ENCODE measurements around the gene PFKFB1.
A peak's percentile ranks its signal among the peaks of the same experiment; 100 is the strongest.

The PFKFB1 gene

DNA sequence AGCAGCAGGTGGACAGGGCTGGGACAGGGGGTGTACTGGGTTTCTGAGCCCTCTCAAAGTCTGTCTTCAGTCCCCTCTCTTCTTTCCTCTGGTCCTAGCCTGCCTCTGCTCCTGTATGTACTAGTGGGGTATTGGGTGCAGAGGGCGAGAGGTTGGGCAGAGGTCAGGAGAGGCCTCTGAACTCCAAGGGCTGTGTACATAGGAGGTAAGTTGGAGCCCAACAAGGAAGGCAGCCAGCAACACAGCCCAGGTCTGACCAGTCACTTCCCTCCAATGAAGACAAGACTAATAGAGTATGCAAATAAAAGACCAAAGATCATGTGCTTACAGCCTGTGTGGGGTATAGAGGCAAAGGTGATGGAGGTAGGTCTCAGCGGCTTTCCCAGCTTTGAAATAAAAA lies at the start of gene PFKFB1:
Gene PFKFB1, minus strand, starts transcription at position 90 of the 400 bp plus-strand sequence. CDS start 181 bp downstream, outside the sequence.
- no peak for DNase-seq (ENCODE audit: low read depth, low spot score)

DNA sequence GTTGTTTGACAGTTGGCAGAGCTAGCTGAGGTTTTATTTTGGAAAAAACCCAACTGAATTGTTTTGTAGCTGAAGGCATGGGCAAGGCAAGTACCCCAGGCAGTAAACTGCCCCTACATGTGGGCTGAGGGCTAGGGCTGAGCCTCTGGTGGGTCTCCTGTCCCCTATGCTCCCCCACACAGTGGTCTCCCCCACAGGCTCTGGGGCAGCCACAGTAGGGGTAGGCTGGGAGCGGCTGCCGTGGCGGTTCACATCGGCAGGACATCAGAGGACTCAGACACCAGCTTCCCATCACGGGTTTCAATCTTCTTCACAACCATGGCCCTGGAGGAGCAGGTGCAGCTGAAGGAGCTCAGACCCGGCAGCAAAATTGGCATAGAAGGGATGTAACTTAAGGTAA lies 47.5 kb upstream of the PFKFB1 start:
- DNase-seq (ENCODE audit: low read depth, low spot score), result no peak

DNA sequence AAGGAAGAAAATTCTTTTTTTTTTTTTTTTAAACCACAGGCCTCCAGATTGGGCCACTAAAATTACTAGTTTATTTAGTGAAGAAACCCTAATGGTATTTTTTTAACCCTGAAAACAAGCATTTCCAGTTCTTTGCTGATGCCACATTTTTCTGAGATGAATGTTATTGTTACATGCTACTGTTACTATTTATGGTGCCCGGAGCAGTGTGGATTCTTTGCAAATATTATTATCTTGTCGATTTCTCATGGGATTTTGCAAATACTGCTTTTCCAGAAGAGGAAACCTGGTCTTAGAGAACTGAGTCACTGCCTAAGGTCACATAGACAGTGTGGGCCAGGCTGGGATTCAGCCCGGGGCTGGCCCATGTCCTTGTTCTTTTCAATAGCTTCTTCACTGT lies 45.5 kb upstream of the PFKFB1 start:
- DNase-seq (ENCODE audit: low read depth, low spot score), result no peak

DNA sequence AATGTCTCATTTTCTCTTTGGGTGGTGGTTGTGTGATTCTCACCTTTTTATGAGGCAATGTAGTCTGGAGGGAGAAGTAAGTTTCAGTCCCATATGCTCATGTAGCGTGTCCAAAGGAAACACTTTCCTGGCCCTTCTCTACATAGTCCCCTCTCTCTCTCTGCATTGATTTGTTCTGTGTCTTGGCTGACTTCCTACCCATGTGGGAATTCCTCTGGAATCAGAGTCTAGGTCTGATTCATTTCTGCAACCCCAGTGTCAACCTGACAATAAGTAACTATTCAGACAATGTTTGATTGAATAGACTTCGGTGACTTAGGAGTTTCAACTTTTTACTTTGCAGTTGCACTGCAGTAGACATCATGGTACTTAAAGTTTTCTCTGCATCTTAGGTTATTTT lies 39.4 kb upstream of the PFKFB1 start:
- DNase-seq (ENCODE audit: low read depth, low spot score), result no peak

DNA sequence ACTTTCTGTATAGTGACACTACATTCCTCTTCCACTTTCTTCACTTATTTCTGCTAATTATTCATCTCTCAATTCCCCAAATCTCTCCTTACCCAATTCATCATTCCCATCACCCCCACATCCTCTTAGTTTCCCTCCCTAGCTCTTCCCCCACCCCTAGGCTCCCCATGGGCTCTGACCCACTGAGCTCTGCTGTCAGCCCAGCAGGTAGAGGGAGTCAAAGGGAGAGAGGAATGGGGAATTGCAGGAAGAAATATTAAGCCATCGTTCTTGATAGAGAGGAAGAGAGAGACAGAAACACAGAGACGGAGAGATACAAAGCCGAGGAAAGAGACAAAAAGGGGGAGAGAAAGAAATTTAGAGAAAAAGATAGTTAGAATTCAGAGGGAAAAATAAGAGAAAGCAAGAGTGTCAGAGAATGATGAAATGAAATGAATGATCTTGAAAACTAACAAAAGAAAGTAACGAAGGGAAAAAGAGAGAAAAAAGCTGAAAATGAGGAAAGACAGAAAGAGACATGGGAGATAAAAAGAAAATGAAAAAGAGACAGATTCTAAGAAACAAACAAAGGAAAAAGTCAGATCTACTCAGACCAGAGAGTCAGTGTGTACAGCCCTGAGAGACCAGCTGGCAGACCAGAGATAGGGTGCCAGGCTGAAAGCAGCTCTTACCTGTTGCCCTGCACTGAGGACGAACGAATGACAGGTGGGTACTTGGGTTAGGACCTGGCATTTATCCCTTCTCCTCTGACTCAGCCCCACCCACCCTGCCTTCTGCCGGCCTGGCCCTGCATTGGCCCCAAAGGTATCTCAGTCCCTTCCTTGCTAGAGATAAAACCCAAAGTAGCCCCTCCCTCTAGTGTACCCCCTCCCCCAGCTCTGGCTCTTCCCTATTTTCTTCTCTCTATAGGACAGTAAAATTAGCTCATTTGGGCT lies 36.5 kb upstream of the PFKFB1 start, which contains the start of gene ALAS2:
Gene ALAS2, minus strand, starts transcription at position 707 of the 935 bp plus-strand sequence. CDS start 4,977 bp downstream, outside the sequence.
- DNase-seq (ENCODE audit: low read depth, low spot score), result no peak

DNA sequence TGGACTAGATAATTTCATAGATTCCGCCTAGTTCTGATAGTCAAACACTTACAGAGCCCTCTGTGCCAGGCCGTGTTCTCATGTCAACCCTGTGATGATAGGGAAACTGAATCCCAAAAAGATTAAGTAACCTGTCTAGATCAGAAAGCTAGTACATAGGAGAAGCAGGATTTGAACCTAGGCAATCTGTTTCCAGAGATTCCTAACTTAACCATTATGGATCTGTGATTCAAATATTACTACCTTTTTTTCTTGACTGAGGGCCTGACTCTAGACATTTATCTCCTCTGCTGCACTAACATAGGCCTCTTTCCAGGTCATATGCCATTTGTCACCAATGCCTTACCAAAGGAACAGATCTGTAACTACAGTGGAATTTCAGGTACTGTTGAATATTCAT lies 35.3 kb upstream of the PFKFB1 start:
- no peak for DNase-seq (ENCODE audit: low read depth, low spot score)

DNA sequence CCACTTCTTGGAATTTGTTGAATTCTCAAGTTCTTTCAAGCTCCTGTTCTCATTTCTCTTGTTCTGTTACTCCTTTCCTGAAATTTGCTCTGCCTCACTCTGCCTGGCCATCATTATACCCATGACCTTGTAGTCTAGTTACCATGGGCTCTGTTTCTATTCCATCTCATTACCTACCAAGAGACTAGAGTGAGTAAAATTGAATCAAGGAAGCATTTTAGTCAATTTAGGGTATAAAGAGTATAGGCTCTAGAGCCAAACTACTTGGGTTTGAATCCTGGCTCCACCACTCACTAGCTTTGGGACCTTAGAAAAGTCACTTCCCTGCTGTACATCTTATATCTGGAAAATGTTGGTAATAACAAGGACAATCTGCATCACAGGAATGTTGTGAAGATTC lies 34.6 kb upstream of the PFKFB1 start:
- DNase-seq (ENCODE audit: low read depth, low spot score), result no peak

DNA sequence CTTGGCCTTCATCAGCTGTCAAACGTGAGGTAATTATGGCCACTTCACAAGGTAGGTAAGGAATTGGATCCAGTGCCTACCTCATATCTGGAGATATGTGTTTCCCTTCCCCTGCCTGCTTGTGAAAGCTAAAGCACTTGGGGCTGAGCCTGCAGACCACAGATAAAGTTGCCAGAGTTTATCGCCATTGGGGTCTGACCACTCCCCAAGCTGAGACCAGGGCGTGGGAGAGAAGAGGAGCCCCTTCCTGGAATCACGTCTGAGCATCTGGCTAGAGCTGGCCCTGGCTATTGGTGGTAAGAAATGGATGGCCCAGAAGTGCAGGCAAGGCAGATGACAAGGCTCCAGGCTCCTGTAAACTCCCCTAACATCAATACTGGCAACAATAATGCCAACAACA lies 34.1 kb upstream of the PFKFB1 start:
- no peak for DNase-seq (ENCODE audit: low read depth, low spot score)

DNA sequence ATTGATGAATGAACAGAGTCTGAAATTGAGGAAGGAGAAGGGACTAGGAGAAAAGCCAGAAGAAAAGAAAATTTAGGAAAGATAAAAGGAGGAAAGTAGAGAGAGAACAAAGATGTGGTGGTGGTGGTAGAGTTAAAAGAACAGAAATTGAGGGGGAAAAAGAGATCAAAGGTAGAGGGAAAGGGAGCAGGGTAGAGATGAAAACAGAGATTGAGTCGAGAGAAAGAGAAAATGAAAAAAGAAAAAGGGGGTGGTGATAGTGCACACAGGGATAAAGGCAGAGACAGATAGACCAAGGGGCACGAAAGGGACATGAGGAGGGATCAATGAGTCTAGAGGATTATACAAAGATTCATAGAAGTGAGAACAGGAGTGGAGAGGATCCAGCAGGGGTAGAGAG lies 32.9 kb upstream of the PFKFB1 start:
- DNase-seq (ENCODE audit: low read depth, low spot score), result no peak

DNA sequence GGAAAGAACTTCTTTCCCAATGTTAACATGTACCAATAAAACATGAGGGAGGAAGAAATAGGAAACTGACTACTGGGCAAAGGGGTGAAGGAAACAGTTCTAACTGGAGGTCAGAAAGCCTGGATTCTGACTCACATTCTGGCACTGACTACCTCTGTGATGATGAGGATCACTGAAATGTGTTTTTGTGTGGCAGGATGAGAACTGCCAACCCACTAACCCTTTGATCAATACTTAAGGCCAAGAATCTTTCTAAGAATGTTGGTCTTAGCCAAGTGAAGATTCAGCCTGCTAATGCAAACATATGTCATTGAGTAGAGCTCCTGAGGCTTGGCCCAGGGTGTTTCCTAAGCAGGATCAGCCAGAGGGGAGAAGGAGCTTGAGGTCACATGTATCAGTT lies 32.2 kb upstream of the PFKFB1 start:
- no peak for DNase-seq (ENCODE audit: low read depth, low spot score)

DNA sequence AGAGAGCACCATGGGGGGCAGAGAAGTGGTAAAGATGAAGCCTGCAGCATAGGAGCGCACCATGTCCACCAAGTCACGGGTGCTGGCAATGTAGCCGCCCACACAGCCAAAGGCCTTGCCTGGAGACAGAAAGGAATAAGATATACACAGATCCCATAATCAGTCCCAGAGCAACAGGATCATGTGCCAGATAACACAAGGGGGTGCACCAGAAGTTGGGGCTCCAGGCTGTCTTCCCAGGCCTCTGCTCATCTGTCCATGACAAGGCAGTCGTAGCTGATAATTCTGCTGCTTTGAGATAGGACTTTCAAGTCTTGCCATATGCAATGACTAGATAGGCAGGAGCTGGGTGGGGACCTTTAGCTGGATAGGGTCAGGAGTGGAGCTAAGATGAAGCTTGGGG lies 20.9 kb upstream of the PFKFB1 start:
- DNase-seq (ENCODE audit: low read depth, low spot score), result no peak

DNA sequence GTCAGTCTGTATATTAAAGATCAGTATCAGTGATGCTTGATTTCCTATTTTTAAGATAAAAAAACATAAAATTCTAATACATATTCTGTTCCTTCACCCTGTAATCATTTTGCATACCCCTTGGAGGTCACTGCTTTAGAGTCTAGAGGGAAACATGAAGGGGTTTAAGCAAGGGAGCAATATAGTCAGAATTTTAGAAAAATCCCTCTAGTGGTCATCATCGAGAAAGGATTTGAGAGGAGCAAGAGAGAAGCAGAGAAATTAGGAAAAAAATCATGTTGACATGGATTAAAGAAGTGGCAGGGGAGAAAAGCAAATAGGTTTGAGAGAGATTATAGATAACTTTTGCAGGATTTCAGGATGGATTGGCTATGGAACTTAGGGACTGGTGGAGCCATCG lies 17.3 kb upstream of the PFKFB1 start:
- no peak for DNase-seq (ENCODE audit: low read depth, low spot score)

DNA sequence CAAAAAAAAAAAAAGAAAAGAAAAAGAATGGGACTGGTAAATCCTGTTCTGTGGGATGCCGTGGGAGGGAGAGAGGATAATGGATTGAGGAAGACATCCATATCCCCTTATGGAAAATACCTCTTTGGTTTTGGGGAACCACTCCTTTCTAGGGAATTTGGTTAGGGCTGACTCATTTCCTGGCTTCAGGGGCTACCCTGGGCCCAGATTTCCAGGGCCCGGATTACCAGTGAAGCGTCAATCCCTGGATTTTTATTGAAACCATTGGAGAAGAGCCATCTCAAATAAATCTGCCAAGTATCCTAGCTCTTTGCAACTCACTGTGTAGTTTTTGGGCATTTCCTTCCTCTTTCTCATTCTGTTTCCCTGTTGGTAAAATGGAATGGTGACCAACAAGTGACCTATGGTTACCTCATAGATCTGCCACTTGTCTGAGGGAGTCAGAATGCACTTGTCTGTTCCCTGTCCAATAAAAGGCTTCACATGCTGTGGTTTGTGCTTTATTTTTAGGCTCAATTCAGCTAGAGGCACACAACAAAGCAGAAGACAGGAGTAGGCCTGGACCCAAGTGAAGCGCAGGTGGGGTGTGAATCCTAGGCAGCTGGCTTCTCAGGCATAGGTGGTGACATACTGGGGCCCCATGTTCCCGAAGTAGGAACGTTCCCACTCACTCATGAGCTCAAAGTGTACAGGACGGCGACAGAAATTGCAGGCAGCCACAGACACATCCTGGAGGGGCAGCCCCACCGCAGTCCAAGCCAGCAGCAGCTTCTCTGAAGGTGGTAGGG lies 14.8 kb upstream of the PFKFB1 start:
- DNase-seq (ENCODE audit: low read depth, low spot score), result no peak

DNA sequence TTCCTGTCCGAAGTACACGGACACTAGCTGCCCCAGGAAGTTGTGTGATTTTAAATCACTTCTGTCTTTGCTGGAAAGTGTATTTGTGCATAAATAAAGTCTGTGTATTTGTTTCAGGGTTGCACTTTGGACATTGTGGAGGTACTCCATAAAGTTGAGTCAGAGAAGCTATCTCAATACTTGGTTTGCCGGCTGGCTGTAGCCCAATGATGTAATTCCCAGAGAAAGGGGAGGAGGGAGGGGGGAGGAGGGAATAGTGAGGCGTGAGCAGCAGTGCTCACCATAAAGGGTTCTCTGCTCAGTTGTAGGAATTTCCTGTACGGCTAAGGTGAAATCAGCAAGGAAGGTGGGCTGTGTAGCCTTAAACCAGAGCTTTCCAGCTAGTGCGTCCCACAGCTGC lies 13.7 kb upstream of the PFKFB1 start:
- no peak for DNase-seq (ENCODE audit: low read depth, low spot score)

DNA sequence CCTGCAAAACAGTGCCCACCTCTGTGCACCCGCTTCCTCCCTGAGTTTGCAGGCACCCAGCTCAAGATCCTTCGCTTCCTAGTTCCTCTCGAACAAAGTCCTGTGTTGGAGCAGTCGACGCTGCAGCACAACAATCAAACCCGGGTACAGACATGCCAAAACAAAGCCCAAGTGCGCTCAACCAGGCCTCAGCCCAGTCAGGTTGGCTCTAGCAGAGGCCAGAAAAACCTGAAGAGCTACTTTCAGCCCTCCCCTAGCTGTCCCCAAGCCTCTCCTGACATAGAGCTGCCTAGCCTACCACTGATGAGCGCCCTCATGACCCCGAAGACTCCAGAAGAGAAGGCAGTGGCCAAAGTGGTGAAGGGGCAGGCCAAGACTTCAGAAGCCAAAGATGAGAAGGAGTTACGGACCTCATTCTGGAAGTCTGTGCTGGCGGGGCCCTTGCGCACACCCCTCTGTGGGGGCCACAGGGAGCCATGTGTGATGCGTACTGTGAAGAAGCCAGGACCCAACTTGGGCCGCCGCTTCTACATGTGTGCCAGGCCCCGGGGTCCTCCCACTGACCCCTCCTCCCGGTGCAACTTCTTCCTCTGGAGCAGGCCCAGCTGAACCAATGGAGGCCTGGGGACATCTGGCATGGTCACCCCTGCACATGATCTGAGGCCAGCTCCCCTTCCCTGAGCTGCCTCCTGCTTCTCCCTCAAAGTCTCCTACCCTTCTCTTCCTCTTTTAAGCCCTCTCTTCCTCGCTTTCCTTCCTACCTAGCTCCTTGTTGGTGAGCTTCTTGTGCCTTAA lies 13.0 kb upstream of the PFKFB1 start:
- DNase-seq (ENCODE audit: low read depth, low spot score), result no peak

DNA sequence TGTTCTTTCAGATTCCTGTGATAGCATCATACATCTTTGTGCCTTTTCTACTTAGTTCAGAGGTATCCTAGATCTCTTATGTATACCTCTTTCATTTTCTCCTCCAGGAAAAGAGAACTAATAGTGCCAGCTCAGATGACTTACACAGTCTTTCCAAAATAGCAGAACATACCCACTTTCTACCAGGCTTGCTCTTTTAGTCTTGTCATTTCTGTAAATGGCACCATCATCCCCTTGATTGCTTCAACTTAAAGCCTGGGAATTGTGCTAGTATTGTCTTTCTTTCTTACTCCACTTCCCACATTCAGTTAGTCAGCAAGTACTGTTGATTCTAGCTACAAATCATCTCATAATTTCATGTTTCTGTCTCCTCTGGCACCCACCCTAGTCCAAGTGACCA lies 11.3 kb upstream of the PFKFB1 start:
- no peak for DNase-seq (ENCODE audit: low read depth, low spot score)

DNA sequence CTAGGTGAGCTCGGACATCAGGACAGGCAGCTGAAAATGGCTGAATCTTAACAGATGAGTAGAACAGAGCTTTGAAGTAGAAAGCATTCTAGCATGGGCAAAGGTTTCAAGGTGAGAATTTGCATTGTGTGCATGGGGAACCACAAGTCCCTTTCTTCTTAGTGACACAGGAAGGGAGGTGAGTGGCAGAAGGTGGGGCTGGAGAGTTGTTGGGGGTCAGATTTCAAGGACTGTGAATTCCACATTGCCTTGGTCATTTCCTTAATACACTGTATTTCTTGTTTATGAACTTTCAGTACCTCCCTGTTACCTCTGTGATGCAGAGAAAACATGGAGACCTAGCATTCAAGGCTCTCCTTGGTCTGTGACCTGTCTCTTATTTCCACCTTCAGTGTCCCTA lies 10.2 kb upstream of the PFKFB1 start:
- DNase-seq (ENCODE audit: low read depth, low spot score), result no peak

DNA sequence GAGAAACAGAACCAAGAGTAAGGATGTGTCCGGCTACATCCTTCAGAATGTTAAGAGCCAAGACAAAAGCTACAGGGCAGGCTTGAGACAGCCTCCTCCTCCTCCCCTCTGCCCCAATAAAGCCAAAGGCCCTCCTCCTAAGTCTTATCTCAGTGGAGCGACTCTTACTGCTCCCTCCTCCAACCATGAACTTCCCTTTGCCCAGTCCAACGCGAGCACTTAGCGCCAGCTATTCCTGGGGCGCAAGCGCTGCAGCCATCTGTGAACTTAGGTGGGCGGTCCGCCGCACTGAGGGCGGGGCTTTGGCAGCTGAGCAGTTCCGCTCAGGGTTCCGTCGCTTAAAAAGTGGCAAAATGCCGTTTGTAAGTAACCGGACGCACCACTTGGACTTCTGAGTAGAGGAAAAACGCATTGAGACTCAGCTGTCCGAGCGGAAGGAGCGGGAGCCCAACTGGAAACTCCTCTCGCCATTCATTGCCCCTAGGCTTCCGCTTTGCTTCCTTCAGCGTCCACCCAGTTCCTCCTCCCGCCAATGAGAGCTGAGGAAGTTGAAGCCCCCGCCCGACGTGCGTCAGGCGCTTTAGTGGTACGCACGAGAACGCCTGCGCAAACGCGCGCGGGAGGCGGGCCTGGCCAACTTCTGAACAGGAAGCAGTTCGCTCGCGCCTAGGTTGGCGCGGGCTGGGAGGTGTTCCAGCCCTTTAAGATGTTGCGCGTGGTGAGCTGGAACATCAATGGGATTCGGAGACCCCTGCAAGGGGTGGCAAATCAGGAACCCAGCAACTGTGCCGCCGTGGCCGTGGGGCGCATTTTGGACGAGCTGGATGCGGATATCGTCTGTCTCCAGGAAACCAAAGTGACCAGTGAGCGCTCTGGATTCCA lies 6.0 kb upstream of the PFKFB1 start, which contains the start of gene APEX2:
Gene APEX2, plus strand, starts transcription at position 647 of the 882 bp plus-strand sequence. Its CDS starts 60 bp downstream, at position 707.
- peak; percentile 67 for DNase-seq (ENCODE audit: low read depth, low spot score)

DNA sequence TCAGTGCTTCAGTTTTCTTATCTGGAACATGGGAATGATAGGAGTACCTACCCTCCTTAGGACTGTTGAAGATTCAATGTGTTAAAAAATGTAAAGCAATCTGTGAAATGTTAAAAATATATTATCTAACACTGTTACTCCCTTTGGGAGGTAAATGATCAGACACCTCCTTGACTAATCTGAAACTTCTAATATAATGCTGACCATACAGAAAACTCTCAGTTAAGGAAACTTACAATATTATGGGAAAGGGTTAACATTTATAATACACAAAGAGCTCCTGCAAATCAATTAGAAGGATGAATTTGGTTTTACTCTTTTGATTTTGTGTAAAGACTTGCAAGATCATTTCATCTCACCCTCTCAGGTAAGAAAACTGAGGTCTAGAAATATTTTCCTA lies 1.6 kb upstream of the PFKFB1 start:
- DNase-seq (ENCODE audit: low read depth, low spot score), result no peak

DNA sequence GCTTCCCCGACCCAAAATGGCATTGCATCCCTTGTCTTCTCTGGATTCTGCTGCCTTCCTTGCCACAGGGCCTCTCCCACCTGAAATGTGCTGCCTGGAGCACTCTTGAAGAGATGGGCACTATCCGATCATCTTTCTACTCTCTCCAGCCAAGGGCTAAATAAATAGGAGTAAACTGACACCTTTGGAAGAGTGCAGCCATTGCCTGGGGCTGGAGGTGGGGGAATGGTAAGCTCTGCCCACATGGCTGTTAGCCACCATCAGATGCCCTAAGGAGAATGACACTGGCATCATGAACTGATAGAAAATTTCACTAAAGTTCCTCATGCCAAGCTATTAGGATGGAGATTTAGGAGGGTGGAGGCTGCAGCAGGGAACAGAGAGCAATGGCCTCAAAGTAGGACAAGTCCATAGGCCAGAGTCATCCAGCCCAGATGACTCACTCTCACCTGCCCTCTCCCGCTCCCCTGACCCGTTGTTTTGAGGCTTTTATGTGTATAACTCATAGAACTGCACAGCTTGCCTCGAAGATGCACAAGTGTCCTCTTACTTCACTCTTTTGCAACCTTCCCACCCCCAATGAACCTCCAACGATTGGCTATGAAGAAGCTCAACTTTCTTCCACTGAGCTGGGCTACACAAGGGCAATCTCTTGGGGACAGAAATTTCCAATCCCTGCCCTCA lies 822 bp upstream of the PFKFB1 start:
- no peak for DNase-seq (ENCODE audit: low read depth, low spot score)

Data from iPS DF 19.7 (cell line).